NCI-H2227 treated with DMSO at 0.1 percent for 48 hours (cell line): ENCODE results near the gene LARP4.
"Not testable (repeated sequence)": the region's sequence is repeated elsewhere in the genome, so short reads cannot be mapped to it uniquely, and the experiment has no call there.

Source experiments
- DNase-seq: peaks from one replicate; lab custom pipeline; 2025; lab: John Stamatoyannopoulos, UW

Gene LARP4

DNA sequence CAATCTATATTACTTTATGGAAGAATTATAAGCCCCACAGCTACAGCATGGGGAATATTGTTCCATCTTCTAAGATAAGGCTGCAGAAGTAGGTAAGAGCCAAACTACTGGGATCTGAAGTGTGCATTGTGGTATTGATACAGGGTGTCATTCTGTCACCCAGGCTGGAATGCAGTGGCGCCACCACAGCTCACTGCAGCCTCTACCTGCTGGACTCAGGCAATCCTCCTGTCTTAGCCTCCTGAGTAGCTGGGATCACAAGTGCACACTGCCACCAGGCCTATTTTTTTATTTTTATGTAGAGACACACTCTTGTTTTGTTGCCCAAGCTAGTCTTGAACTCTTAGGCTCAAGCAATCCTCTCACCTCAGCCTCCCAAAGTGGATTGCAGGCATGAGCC lies 82.8 kb downstream of the LARP4 start:
- no peak for DNase-seq

DNA sequence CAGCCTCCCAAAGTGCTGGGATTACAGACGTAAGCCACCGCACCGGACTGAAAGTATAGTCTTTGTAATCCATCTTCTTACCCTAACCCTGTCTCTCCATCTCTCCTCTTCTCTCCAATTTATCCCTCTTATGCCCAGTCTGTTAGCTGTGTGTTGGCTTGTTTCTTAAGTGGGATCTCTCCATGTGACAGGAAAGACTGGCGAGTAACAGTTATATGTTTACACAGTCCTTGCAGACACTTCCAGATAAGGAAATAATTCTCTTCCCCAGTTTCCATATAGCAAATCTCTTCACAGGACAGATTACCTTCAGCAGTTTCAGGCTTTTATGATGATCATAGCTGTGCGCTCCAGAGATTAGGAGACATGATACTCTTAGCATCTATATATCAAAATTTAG lies 88.1 kb downstream of the LARP4 start:
- no peak for DNase-seq

DNA sequence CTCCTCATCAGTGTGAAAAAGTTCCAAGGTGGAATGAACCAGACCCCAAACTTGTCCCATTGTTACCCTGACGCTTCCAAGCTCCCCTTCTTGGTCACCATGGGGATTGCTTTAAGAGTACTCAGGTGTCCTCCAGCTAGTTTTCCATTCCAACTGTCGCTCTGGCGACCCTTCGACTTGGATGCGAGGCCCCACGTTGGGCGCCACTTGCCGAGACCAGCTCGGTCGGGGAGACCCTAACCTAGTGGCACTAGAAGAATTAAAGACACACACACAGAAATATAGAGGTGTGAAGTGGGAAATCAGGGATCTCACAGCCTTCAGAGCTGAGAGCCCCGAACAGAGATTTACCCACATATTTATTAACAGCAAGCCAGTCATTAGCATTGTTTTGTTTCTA lies 97.4 kb downstream of the LARP4 start:
- DNase-seq = not testable (repeated sequence)

DNA sequence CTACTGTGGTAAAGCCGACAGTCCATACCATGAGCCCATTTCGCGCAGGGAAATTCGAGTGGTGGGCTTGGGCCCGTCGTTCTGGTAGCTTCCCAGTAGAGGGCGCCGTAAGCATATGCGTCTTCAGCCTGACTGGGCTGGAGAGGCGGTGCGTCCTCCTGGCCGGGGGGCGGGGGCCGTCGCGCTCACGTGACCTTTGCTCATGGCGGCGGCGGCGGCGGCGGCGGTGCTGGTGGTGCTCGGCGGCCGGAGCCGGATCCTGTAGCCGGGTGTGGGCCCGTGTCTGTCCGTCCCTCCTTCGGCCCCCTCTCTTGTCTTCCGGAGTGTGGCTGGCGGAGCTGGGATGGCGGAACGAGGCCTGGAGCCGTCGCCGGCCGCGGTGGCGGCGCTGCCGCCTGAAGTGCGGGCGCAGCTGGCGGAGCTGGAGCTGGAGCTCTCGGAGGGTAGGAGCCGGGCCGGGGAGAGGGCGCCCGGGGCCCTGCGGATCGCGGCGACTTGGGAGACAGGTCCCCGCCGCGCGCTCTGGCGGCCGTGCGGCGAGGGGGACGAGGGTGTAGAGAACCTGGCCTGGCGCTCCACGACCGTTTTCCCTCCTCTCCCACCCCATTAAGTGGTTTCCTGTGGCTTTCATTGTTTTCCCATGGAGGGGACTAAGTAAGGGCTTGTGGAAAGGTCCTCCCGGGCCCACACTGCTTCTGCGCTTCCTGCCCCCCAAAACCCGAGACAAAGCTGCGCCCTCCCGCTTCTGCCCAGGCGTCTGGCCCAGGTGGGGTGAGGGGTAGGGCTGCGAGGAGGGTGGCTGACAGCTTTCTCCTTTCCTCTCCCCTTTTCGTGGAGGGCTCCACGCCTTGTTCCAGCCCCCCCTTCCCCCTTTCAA lies 104.4 kb downstream of the LARP4 start, which contains the start of gene DIP2B:
DIP2B (plus strand) TSS at position 188 of the 877 bp plus-strand sequence; CDS start at position 344, 156 bp downstream.
- DNase-seq = peak; percentile 84

DNA sequence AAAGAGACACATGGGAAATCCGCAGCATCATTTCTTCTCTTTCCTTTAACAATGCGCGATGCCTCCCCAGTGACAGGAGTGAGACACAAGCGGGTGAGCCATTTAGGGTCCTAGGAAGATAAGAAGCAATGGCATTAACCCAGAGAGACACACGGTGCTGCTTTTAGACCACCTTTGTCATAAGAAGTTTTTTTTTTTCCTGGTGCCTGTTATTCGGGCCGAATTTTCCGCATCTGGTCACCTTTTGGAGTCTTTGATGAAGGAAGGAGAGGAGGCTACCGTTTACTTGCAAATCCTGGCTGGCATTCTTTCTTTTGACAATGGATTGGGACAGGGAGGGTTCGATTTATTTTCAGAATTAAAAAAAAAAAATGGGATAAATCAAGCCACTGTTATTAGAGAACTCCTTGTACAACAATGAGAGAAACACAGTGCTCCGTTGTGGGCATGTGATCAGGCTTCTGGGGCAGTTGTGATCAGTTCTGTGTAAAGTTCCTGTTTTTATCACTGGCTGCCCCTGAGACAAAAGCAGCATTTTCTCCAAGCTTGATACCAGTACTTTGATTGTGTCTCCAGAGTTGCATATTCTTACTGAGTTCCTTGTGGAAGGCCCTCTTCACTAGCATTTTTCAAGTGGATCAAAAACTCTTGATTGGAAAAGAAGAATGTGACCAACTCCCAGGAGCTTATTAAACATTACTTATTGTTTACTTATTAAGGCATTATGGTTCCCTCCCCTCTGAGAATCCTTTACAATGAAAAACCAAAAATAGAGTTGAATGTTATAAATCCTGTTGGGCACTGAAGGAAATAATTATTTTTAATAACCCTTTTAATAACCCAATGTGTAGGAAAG lies 105.2 kb downstream of the LARP4 start:
- no peak for DNase-seq

DNA sequence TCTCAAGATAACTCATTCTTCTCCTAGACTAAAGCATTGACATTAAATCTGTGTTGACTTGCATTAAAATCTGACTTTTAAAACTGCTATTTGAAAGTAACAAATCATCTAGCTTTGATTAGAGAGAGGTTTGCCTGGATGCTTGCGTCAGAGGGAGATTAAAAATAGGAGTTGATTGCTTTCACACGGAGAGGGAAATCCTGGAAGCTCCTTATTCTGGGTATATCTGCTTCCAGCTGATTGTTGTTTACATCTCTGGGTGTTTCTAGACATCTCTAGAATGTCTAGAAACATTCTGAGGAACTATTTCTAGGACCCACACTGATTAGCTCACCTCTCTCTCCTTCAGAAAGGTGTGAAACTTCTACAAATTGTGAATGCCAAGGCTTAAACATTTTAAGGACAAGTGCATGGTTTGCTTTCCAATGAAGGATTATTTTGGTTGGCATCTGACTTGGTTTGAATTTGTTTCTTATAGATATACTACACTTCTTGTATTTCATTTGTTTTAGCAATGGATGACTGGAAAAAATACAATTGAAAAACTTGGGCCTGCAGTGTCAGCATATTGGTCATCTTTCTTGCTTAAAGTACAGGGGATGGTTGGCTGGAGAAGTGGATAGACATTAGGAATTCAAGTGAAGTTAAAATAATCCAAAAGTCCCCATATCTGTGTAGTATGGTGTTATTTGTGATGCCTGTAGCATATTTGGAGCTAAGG lies 106.2 kb downstream of the LARP4 start:
- no peak for DNase-seq

DNA sequence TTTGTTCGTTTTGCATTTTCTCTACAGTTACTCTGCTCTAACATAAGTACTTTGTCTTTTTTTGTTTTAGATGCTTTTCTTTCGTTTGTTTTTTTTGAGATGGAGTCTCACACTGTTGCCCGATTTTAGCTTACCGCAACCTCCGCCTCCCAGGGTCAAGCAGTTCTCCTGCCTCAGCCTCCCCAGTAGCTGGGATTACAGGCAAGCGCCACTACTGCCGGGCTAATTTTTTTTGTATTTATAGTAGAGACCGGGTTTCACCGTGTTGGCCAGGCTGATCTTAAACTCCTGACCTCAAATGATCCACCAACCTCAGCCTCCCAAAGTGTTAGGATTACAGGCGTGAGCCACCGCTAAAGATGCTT lies 106.8 kb downstream of the LARP4 start:
- no peak for DNase-seq

DNA sequence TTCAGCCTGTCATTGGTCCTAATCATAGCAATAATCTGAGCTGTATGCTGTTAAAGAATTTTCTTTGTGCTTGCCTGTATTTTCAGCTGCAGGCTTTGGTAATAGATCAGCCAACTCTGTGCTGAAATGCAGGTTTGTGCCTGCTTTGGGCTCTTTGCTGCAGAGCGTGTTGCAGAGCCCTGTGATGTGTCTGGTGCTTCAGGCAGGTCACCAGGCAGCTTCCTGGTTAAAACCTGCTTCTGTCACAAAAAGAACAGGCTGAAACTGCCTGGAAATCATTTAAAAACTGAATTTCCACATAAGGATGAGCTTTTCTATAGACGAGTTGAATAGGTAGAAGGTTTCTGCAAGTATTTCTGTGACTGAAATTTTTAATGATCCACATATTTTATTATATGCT lies 107.2 kb downstream of the LARP4 start:
- no peak for DNase-seq

DNA sequence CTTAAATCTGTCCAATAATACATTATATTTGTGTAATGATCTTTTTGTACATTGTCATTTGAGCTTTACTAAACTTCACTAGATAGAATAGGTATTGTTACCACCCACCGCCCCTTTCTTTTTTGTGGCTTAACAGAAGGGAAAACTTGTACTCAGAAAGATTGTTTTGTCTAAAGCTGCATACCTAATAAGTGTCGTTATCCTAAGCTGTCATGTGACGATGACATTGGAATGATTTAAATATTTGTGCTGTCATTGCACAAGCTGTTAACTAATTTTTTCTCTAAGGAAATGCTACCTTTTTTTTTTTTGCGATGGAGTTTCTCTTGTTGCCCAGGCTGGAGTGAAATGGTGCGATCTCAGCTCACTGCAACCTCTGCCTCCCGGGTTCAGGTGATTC lies 107.7 kb downstream of the LARP4 start:
- no peak for DNase-seq

DNA sequence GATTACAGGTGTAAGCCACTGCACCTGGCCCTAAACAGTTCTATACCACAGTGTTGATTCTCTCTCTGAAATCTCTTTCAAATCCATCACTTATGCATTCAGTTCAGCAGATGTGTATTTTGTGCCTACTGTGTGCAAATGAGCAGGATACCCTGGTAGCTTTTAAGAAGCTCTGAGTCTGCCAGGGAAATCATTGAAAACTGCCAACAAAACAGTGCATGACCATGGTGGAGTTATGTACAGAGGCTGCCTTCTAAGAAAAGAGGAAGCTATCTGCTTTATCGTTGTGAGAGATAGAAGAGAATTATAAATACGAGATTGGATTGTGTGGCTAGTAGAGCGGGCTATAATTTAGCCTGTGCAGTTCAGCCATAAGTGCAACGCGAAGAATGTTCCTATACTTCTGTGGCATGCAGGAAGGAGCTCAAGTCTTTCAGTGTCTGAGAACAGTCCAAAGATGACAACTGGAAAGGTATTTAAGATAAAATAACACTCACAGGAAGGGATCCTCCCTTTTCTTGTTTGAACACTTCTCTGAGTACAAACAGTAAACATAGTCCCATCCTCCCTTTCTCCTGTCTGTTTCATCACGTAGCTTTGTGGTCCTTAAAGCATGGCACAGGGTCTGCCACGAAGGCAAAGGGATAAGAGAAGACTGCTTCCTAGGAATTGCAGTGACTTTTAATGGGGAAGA lies 108.4 kb downstream of the LARP4 start:
- DNase-seq = no peak

DNA sequence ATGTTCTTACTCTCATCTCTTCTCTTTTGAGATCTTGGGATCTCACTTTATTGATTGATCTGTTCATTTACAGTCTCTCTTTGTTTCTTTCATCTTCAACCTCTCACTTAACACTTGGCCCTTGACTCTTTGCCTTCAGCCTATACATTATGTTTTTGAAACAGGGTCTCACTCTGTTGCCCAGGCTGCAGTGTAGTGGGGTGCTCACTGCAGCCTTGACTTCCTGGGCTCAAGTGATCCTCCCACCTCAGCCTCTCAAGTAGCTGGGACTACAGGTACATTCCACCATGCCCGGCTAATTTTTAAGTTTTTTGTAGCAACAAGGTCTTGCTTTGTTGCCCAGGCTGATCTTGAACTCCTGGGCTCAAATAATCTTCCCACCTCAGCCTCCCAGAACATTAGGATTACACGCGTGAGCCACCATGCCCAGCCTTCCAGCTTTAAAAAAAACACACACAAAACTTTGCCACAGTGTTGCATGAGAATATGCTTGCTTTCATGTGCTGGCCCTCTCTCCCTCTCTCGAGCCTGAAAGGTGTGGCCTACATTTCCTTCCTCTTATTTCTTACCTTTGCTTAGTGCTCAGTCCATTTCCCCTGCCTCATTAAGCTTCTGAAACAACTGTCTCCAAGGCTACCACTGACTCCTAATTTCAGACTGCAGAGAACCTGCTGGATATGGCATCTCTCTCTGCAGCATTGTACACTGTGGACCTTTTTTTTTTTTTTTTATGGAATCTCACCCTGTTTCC lies 114.0 kb downstream of the LARP4 start:
- DNase-seq = no peak

DNA sequence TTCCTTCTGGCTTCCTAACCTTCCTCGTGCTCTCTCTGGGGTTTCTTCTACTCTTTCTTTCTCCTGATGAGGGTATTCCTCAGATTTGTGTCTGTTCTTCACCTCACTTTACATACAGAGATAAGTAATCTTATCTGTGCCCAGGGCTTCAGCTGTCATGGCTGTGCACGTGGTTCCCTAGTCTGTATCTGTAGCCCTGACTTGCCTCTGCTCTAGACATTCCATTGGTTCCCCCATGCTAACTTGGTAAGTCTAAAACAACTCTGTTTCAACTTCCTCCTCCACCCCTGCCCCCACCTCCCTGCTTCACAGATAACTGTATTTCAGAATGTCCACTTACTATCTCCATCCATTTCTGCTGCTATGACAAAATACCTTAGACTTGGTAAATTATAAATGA lies 114.9 kb downstream of the LARP4 start:
- no peak for DNase-seq

DNA sequence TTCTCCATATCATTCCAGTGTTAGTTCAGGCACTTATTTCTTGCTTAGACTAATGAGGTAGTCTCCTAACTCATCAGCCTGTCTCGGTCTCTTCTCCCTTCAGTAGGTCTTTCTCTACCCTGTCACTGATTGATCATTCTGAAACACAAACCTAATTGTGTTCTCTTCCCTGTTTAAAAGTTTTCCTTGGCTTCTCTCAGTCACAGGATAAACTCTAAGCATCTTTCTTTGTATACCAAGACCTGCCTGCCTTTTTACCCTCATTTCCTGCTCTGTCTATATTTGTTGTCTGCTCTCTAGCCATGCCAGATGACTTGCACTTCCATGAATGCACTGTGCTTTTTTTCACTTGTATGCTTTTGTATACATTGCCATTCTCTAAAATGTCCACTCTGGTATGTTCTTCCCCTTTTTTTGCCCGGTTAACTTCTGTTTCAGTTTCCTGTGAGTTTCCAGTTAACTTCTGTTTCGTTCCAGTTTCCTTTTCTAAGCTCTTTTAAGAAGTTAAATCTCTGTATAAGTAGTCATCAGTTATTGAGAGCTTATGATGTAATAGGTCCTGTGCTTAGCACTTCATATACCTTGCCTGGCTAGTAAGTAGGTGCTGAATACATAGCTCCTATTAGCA lies 116.8 kb downstream of the LARP4 start:
- no peak for DNase-seq

DNA sequence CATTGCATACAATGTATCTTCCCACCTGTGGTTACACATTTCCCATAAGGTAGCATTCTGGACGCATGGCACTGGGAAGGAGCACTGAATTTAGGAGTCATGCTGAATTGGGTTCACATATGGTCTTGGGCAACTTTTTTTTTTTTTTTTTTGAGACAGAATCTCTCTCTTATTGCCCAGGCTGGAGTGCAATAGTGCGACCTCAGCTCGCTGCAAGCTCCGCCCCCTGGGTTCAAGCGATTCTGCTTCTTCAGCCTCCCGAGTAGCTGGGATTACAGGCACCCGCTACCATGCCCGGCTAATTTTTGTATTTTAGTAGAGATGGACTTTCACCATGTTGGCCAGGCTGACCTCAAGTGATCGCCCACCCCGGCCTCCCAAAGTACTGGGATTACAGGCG lies 117.4 kb downstream of the LARP4 start:
- no peak for DNase-seq

DNA sequence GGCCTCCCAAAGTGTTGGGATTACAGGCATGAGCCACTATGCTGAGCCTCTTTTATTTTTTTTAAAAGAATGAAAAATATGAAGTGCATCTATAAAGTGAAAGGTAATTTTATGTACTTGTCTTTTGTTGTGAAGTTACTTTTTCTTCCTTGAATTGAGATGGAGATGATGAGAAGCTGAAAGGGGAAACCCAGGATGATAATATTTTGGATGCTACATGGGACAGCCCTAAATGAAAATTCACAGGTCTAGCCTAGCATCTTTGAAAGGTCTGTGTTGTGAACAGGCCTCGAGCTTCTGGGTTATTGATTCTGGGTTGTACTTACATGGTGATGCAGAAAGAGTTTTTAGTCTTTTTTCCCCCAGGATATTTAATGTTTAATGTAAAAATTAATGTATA lies 118.7 kb downstream of the LARP4 start:
- no peak for DNase-seq

DNA sequence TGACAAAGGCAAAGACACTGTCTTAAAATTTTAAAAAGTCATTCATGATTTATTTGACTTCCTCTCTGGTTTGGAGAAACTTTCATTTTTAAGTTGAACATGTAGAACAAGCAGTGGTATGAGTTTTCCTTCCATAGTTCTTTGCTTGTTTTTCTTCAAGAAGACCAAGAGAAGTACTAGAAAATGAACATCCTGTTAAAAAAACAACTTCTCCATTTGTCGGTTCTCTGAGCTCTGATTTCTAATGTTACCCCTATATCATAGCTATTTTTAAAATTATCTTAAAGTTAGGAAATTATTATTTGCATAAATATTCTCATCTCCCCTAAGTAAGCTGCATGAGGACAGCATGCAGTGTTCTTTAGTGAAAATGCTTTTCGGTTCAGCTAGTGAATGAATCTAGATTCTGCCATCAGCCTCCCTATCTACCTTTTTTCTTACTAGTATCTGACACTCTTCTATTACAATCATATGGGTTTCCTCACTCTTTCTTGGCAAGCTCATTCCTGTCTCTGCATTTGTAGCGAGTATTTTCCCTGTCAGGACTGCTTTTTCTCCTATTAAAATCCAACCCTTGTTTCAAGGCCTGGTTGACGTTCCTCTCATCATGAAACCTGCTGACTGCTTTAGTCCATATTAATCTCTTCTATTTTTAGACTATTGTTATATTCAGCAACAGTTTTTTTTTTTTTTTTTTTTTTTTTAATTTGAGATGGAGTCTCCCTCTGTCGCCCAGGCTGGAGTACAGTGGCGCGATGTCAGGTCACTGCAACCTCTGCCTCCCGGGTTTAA lies 119.9 kb downstream of the LARP4 start:
- DNase-seq = no peak

DNA sequence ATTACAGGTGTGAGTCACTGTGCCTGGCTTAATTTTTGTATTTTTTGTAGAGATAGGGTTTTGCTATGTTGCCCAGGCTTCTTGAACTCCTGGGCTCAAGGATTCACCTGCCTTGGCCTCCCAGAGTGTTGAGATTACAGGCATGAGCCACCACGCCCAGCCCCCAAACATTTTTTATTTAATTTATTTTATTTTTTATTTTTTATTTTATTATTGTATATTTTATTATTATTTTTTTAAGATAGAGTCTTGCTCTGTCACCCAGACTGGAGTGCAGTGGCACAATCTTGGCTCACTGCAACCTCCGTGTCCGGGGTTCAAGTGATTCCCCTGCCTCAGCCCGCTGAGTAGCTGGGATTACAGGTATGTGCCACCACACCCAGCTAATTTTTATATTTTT lies 121.1 kb downstream of the LARP4 start:
- not testable (repeated sequence) for DNase-seq

DNA sequence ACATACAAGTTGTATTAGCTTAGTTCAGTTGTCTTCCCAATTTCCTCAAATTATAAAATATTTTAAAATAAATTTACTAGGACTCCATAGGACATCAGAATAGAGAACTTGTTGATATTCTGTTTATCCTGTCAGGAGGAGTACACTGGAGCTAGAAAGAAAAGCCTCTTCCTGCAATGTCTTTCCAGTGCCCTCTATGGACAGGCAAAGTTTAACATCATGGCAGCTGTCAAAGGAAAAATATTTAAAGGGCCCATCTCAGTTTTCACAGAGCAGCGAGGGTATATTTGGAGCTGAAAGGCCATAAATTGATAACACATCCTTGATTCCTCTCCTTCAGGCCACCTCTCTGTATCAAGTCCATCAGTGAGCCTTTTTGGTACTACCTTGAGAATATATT lies 123.1 kb downstream of the LARP4 start:
- DNase-seq = no peak

DNA sequence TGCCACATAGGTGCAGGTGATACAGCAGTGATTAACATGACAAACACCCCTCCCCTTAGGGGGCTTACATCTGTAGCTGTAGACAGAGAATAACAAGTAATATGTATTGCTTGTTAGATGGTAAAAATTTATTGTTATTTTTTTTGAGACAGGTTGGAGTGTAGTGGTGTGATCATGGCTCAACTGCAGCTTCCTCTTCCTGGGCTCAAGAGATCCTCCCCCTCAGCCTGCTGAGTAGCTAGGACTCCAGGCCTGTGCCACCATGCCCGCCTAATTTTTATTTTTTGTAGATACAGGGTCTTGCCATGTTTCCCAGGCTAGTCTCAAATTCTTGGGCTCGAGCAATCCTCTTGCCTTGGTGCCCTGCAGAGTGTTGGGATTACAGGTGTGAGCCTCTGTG lies 123.9 kb downstream of the LARP4 start:
- DNase-seq = no peak

DNA sequence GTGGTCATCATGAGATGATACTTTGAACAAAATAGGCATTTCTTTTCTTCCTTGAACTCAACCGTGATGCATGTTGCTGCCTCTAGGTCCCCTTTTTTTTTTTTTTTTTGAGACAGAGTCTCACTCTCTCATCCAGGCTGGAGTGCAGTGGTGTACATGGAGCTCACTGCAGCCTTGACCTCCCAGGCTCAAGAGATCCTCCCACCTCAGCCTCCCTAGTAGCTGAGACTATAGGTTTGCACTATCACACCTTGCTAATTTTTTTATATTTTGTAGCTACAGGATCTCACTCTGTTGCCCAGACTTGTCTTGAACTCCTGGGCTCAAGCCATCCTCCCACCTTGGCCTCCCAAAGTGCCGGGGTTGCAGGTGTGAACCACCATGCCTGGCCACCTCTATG lies 124.7 kb downstream of the LARP4 start:
- DNase-seq = no peak
